SK-MEL-5 (cell line): ENCODE data around the gene LAT. TPM values are rescaled to one million over a fixed set of nuclear protein-coding genes. Genes with fewer than 3 reads are reported as not detected.

ENCODE experiments used
- DNase-seq: peaks from one replicate; pipeline ENCODE4 v3.0.0-alpha.2; 2016; ENCODE audit warnings: low read depth, low spot score
- in situ Hi-C: cut with HindIII; loops from 2 replicates; pipeline ENCODE4 v1.10.0; 2016; ENCODE audit warnings: low sequenced_read_pairs, high pct_unique_total_duplicates, low pct_unique_long_range_greater_than_20kb
- total RNA-seq: library from RNA; depleted of rRNA; stranded (reverse); fragments of >200 nt; shearing (Covaris generic); gene quantifications from 2 replicates; pipeline ENCODE4 v1.2.3, GENCODE V29; 2014; rRNA removed

The LAT gene
- total RNA-seq, 1 experiment from 2014 or later: 0.77 TPM

DNA sequence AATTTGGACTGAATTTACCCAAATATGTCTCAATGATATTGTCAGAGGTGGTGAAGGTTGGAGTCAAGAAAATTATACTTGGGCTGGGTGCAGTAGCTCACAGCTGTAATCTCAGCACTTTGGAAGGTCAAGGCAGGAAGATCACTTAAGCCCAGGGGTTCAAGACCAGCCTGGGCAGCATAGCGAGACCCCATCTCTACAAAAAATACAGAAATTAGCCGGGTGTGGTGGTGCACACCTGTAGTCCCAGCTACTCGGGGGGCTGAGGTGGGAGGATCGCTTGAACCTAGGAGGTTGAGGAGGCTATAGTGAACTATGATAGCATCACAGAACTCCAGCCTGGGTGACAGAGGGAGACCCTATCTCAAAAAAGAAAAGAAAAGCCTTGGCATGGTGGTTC, 40.9 kb downstream of the LAT start:
- in situ Hi-C loops: no loop called here
- DNase-seq: no peak

DNA sequence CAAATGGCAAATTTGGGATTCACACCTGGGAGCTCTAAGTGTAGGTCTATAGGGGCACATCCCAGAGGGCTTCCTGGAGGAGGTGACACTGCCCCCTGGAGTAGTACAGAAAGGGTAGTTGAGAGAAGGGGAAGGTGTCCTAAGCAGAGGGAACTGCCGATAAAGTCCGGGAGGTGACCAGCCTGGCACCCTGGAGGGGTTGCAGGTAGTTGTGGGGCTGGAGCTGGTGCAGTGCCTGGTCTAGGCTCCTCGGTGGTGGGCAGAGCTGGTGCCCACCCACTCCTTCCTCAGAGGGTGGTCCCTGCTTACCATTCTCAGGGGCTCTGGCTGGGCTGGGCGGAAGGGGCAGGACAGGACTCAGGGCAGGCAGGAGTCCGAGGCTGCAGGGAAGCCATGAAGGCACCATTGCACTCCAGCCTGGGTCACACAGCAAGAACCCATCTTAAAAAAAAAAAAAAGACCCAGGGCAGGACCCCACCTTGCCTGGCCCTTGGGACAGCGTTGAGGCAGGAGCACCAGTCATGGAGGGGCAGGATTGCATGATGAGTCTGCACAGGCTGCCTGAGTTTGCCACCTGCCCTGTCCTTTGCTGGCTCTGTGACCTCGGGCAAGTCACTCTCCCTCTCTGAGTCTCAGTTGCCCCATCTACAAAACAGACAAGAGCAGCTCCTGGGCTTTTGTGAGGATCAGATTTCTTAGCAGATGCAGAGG, 43.8 kb downstream of the LAT start:
- no peak for DNase-seq
- in situ Hi-C loops: no loop called here

DNA sequence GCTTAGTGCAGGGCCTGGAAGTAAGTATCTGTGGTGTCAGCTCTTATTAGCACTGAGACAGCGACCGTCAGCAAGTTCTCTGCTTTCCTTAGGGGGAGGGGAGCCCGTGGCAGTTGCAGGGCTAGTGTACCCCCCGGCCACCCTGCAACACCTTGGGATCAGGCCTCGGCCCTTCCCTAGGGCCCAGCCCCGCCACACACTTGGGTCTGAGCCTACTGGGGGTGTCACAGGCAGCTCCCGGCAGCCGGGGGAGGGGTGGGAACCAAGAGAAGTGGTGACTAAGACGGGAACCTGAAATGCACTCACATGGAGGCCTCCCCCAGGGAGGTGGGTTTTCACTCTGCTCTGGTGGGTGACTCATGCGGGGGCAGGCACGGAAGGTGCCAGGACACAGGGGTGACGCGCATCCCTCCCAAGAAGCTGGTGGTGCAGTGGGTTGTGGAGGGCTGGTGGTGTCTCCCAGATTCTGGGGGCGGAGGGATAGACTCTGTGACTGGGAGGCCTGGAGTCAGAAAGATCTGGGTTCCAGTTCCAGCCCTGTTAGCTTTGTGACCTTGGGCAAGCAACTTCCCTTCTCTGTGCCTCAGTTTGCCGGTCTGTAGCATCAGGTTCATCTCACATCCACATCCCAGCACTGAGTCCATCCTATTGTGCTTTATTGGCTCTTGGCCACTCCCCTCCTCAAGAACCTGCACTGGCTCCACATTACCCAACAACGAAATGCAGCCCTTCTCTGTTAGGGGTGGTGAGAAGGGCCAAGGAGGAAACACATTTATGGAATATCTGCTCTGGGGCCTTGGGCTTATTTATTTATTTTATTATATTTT, 44.5 kb downstream of the LAT start:
- DNase-seq: no peak
- in situ Hi-C loops: no loop called here

DNA sequence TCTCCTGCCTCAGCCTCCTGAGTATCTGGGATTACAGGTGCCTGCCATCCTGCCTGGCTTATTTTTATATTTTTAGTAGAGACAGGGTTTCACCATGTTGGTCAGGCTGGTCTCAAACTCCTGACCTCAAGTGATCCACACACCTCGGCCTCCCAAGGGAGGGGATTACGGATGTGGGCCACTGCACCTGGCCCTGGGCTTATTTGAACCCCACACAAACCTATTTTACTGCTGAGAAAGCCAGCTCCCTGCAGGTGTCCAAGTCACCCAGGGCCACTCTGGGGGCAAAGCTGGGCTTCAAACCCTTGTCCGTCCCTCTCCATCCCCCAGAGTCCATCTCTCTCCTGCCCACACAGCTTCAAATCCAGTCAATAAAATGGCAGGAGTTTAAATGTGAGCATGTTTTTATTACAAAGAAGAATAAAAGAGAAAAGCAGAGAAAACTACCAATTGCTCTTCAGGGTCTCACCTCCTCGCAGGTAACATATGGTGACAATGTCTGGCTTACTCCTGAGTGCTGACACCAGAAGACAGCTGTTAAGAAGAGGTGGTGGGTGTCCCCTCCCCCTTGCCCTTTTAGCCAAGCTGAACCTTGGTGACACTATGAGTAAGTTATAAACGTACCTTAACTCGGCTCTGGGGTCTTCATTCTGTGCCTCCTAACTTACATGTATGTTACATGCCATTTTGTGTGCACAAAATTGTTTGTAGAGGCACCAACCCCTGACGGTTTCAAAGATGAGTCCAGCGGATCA, 45.4 kb downstream of the LAT start:
- in situ Hi-C loops: no loop called here
- DNase-seq: no peak

Other genes starting within 250 kb of the LAT start
- gene NPIPB9, start 233.3 kb upstream of the LAT start, total RNA-seq: 0.16 and 1.9 TPM in 2 replicates
- 30.9 and 36.4 TPM in 2 replicates for gene ATXN2L, start 162.1 kb upstream of the LAT start, total RNA-seq
- 191 and 198 TPM in 2 replicates for gene TUFM, start 138.7 kb upstream of the LAT start, total RNA-seq
- gene SH2B1, start 121.2 kb upstream of the LAT start, total RNA-seq: 10.1 and 10.4 TPM in 2 replicates
- gene ATP2A1, start 106.6 kb upstream of the LAT start, total RNA-seq: not detected in 2 replicates
- 10.3 and 11.9 TPM in 2 replicates for gene RABEP2, start 59.8 kb upstream of the LAT start, total RNA-seq
- gene CD19, start 53.1 kb upstream of the LAT start, total RNA-seq: not detected in 2 replicates
- 11.5 and 13.7 TPM in 2 replicates for gene NFATC2IP, start 34.1 kb upstream of the LAT start, total RNA-seq
- gene SPNS1, start 10.3 kb upstream of the LAT start, total RNA-seq: 48.1 and 64.2 TPM in 2 replicates